Stomach (tissue), 4 donors: Measurements from ENCODE around the gene SNX5.

Source experiments
- CTCF ChIP-seq, 7 experiments: fragments of 450-650 bp in 4 of 7; fragments of 200-600 bp in 3 of 7; sonication (generic) in 3 of 7; IDR thresholded peaks; one replicate each; pipeline ENCODE4 v1.5.1; 2016 to 2019; ENCODE audit warnings: antibody characterized with exemption in 7 of 7, control low read depth in 2 of 7, mild to moderate bottlenecking in 1 of 7
- POLR2AphosphoS5 ChIP-seq, 3 donors: sonication (generic); formaldehyde crosslinking; IDR thresholded peaks; one replicate each; pipeline ENCODE4 v1.6.1; 2016; ENCODE audit warnings: antibody characterized with exemption in 3 of 3

DNA sequence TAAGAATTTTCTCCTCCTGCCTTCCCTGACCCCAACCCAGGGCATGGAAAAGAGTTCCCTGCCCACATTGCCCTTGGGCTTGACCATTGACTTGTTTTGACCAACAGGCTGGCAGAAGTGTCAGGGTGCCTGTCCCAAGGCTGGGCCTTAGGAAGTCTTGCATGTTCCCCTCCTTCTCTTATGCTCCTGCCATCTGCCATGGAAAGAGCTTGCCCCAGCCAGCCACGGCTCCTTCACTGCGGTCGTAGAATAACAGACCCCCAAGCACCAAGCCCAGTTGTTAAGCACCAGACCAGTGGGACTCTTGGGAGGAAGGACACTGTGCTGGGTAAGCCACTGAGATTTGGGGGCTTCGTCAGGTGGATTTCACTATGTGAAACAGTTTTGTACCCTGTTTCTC lies 53.6 kb downstream of the SNX5 start:
- no peak for TF ChIP-seq POLR2AphosphoS5 (IDR thresholded peaks at IDR 0.05)
- TF ChIP-seq CTCF (IDR thresholded peaks at IDR 0.05) = no peak
